GM15510 (cell line): ENCODE measurements around the gene TMEM106A.
"Not testable (repeated sequence)": the region's sequence is repeated elsewhere in the genome, so short reads cannot be mapped to it uniquely, and the experiment has no call there.

Experiments used
- POLR2A ChIP-seq: IDR thresholded peaks from 3 replicates; pipeline ENCODE4 v1.6.1; 2011; ENCODE audit warnings: borderline replicate concordance; ENCODE audit not compliant: insufficient read length; ENCODE audit errors: extremely low read depth

TMEM106A gene

DNA sequence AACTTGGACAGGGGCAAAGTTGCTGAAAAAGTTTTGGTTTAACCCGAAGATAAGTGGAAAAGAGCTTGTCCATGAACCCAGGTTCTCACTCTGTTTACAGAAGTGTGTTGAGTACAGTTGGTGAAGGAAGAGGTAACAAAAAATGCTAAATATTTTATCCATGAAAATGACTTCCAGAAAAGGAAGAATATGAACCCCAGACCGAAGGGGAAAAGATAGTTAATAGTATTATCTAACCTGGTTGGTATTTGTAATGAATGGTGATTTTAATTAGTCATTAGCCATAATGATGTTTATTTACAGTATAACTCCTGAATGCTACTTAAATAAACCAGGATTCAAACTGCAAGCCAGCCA, 574 bp upstream of the TMEM106A start:
- TF ChIP-seq POLR2A: no peak

DNA sequence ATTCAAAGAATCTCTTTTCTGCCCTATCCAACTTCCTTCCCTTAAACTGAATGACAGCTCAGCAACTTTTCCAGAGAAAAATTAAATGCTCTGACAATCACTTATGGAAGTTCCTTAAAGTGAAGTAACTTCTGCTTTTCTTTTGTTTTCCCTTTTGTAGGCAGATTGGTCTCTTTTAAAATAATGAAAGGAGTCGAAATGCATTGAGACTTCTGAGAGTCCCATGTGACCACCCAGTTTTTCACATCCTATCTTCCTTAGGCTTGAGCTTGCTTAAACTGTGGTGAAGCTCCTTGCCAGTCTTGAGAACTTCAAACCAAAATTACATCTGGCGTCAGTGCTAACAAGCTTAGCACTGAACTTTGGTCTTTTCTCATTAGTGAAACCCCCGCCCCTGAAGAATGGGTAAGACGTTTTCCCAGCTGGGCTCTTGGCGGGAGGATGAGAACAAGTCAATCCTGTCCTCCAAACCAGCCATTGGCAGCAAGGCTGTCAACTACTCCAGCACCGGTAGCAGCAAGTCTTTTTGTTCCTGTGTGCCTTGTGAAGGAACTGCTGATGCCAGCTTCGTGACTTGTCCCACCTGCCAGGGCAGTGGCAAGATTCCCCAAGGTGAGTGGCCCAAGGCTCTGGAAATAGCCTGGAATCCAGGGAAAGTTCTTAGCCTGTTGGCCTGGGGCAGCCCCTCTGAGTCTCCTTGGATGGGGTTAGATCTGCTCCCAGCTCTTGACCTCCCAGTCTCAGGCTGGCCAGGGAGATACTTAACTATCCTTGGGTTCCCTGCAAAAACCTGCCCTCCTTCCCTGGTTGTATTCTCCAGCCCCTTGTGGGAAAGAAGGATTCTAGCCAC, 1.2 kb downstream of the TMEM106A start:
- no peak for TF ChIP-seq POLR2A

DNA sequence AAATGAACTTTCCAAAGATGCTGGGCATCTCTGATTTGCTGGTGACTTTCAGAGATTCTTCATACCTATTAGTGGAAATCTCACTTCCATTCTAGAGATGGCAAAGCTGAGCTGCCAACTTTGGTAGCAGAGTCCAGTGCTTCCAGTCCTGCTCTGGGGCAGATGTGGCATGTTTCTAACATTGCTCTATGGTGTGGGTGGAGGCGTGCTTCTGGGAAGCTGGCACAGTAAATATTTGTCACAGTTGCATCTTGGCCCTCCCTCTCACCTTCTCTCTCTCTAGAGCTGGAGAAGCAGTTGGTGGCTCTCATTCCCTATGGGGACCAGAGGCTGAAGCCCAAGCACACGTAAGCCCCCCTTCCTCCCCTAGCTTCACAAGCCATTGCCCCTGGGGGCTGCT, 1.9 kb downstream of the TMEM106A start:
- TF ChIP-seq POLR2A: no peak

- no peak for TF ChIP-seq POLR2A
These were observed 3.7 kb downstream of the TMEM106A start for GRCh38 chr17:43215341-43215740.

DNA sequence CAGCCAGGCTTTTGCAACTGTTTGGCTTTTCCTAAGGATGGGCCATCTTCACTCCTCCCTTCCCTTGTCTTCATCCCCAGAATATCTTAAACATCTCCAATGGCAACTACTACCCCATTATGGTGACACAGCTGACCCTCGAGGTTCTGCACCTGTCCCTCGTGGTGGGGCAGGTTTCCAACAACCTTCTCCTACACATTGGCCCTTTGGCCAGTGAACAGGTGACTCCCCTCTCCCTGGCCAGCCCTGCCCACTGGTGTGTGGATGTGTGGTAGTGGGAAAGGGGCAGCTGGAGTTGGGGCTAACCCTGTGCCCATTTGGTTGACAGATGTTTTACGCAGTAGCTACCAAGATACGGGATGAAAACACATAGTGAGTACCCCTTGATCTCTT, 4.7 kb downstream of the TMEM106A start:
- TF ChIP-seq POLR2A: no peak

GRCh38 chr17:43216762-43217613, 5.3 kb downstream of the TMEM106A start:
- no peak for TF ChIP-seq POLR2A

- no peak for TF ChIP-seq POLR2A
These were observed 6.0 kb downstream of the TMEM106A start for GRCh38 chr17:43217614-43218087.

DNA sequence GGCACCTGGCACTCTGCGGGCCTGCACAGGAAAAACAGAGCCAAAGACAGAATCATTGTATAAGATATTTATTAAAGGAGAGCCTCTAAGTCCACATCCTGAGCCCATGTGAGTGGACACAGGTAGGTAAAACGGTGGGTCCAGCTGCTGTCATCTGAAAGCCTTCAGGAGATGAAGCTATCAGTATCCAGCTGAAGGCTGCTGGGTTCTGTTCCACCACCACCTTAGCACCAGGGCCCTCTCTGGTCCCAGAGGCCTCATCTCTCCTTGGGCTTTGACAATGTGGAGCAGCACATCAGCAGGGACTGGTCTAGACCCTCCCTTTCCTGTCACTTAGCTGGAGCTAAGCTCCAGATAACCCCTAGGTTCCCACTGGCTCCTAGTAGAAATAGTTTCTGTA, 7.3 kb downstream of the TMEM106A start:
- no peak for TF ChIP-seq POLR2A

GRCh38 chr17:43219746-43220380, 8.2 kb downstream of the TMEM106A start:
- no peak for TF ChIP-seq POLR2A

- TF ChIP-seq POLR2A: no peak
These were observed 8.9 kb downstream of the TMEM106A start for GRCh38 chr17:43220511-43221125.

- no peak for TF ChIP-seq POLR2A
These were observed 12.6 kb downstream of the TMEM106A start for GRCh38 chr17:43224146-43224705.

DNA sequence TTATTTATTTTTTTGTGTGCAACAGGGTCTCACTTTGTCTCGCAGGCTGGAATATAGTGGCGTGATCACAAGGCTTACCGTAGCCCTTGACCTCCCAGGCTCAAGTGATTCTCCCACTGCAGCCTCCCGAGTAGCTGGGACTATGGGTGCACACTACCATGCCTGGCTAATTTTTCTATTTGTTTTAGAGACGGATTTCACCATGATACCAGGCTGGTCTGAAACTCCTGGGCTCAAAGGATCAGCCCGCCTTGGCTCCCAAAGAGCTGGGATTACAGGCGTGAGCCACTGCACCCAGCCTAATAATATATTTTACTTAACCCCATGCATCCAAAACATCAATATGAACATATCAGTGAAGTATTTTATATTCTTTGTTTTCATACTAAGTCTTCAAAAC, 14.7 kb downstream of the TMEM106A start:
- no peak for TF ChIP-seq POLR2A

GRCh38 chr17:43228020-43228782, 16.5 kb downstream of the TMEM106A start, which contains the start of gene CCDC200:
CCDC200 (minus strand) TSS chr17:43228623; CDS start chr17:43228554, 69 bp downstream.
- TF ChIP-seq POLR2A: not testable (repeated sequence)
